Stimulated activated CD8-positive, alpha-beta memory T cell treated with anti-CD3 and anti-CD28 coated beads, Interleukin-4, amount 100 ng/mL, for 24 hours (primary cell): Measurements from ENCODE around the gene CASTOR2.
"Not testable (repeated sequence)": the region's sequence is repeated elsewhere in the genome, so short reads cannot be mapped to it uniquely, and the experiment has no call there.

Experiments used
- DNase-seq: peaks from one replicate; pipeline ENCODE4 v3.0.0-alpha.2; 2020; ENCODE audit warnings: low read depth

Gene CASTOR2

GRCh38 chr7:74964511-74965119 is at the start of gene CASTOR2:
Gene CASTOR2 (plus strand): TSS chr7:74964705. CDS start chr7:74964986, 281 bp downstream.
- DNase-seq: peak; percentile 37

- not testable (repeated sequence) for DNase-seq
Observed at GRCh38 chr7:74922321-74922890, 42.1 kb upstream of the CASTOR2 start.

- not testable (repeated sequence) for DNase-seq
Observed at GRCh38 chr7:74923644-74924043, 40.9 kb upstream of the CASTOR2 start.

- not testable (repeated sequence) for DNase-seq
Observed at GRCh38 chr7:74926968-74927367, 37.5 kb upstream of the CASTOR2 start.

GRCh38 chr7:74931563-74932328 is 32.8 kb upstream of the CASTOR2 start:
- not testable (repeated sequence) for DNase-seq

GRCh38 chr7:74939429-74939828 is 25.1 kb upstream of the CASTOR2 start:
- not testable (repeated sequence) for DNase-seq

- DNase-seq: not testable (repeated sequence)
Observed at GRCh38 chr7:74941302-74942069, 23.0 kb upstream of the CASTOR2 start.

- not testable (repeated sequence) for DNase-seq
Observed at GRCh38 chr7:74943923-74944322, 20.6 kb upstream of the CASTOR2 start.

GRCh38 chr7:74947741-74948140 is 16.8 kb upstream of the CASTOR2 start:
- not testable (repeated sequence) for DNase-seq

- DNase-seq: not testable (repeated sequence)
Observed at GRCh38 chr7:74953774-74954173, 10.7 kb upstream of the CASTOR2 start.

GRCh38 chr7:74958328-74958727 is 6.2 kb upstream of the CASTOR2 start:
- not testable (repeated sequence) for DNase-seq

GRCh38 chr7:74963704-74964510 is 598 bp upstream of the CASTOR2 start:
- not testable (repeated sequence) for DNase-seq

GRCh38 chr7:74966208-74966854 is 1.8 kb downstream of the CASTOR2 start:
- DNase-seq: not testable (repeated sequence)

- not testable (repeated sequence) for DNase-seq
Observed at GRCh38 chr7:74966909-74967308, 2.4 kb downstream of the CASTOR2 start.

- DNase-seq: not testable (repeated sequence)
Observed at GRCh38 chr7:74971431-74971830, 6.9 kb downstream of the CASTOR2 start.

- DNase-seq: not testable (repeated sequence)
Observed at GRCh38 chr7:74972377-74972776, 7.9 kb downstream of the CASTOR2 start.

GRCh38 chr7:74975959-74976358 is 11.5 kb downstream of the CASTOR2 start:
- DNase-seq: not testable (repeated sequence)

- DNase-seq: not testable (repeated sequence)
Observed at GRCh38 chr7:74977523-74977922, 13.0 kb downstream of the CASTOR2 start.

- DNase-seq: not testable (repeated sequence)
Observed at GRCh38 chr7:74988436-74988835, 23.9 kb downstream of the CASTOR2 start.

GRCh38 chr7:74993121-74993520 is 28.6 kb downstream of the CASTOR2 start:
- DNase-seq: no peak
